GM08714 (cell line): ENCODE results near the gene CHRM4.

Source experiments
- H3K4me3 ChIP-seq: fragments of 200-500 bp; sonication (Bioruptor generic); 2 replicates; pipeline ENCODE4 v1.5.1; 2014; ENCODE audit warnings: mild to moderate bottlenecking, low read length, inconsistent platforms
- ZNF274 ChIP-seq: IDR thresholded peaks from 2 replicates; pipeline ENCODE4 v1.6.1; 2012; ENCODE audit warnings: mild to moderate bottlenecking, low read depth, low read length

The CHRM4 gene

GRCh38 chr11:46334211-46334610 is 57.4 kb downstream of the CHRM4 start:
- TF ChIP-seq ZNF274 = no peak
- no peak overlapping the region for H3K4me3 ChIP-seq
